A673 (cell line): Measurements from ENCODE around the gene SMAP2.

ENCODE experiments used
- EZH2 ChIP-seq: fragments of 200-600 bp; sonication (generic); IDR thresholded peaks from 2 replicates; pipeline ENCODE4 v1.6.1; 2017; ENCODE audit warnings: borderline replicate concordance, low read depth, mild to moderate bottlenecking, mixed read lengths, antibody characterized with exemption, low read length; ENCODE audit not compliant: poor library complexity, severe bottlenecking
- TF ChIP-seq, protein P1 (sequence below): fragments of 300-800, 200-600 bp; sonication (generic); conservative IDR thresholded peaks from 2 replicates; pipeline ENCODE4 v1.5.1; 2017; ENCODE audit warnings: low read depth, mild to moderate bottlenecking, antibody characterized with exemption, low read length, moderate library complexity, mixed read lengths

GRCh38 chr1:40351124-40351523, 22.4 kb upstream of the SMAP2 start:
- TF ChIP-seq, protein P1, sequence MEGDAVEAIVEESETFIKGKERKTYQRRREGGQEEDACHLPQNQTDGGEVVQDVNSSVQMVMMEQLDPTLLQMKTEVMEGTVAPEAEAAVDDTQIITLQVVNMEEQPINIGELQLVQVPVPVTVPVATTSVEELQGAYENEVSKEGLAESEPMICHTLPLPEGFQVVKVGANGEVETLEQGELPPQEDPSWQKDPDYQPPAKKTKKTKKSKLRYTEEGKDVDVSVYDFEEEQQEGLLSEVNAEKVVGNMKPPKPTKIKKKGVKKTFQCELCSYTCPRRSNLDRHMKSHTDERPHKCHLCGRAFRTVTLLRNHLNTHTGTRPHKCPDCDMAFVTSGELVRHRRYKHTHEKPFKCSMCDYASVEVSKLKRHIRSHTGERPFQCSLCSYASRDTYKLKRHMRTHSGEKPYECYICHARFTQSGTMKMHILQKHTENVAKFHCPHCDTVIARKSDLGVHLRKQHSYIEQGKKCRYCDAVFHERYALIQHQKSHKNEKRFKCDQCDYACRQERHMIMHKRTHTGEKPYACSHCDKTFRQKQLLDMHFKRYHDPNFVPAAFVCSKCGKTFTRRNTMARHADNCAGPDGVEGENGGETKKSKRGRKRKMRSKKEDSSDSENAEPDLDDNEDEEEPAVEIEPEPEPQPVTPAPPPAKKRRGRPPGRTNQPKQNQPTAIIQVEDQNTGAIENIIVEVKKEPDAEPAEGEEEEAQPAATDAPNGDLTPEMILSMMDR = no peak
- no peak for TF ChIP-seq EZH2
